ENCODE data around the gene MYLK. TPM values are rescaled to one million over a fixed set of nuclear protein-coding genes. Genes with fewer than 3 reads are reported as not detected.

MYLK gene
- total and polyA plus RNA-seq, 11 donors, result 3.2 to 20.7 (median 12.4) TPM

DNA sequence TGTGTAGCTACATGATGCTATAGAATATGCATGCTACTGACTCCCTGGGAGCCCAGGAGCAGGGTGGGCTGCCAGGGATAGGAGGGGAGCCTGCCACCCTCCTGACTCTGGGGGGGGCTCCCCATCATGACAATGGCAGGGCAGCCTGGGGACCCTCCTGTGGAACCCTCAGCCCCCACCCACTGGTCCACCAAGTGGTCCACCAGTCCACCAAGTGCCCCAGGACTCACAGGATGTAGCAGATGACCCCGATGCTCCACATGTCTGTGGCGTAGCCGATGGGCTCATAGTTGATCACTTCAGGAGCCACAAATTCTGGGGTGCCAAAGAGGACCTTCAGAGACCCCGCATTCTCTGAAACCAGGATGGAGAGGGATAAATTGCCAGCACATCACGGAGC lies 246.3 kb downstream of the MYLK start:
- no peak overlapping the region for H3K4me3 ChIP-seq
- no peaks in the 10 kb centered on the region for H3K9me3 ChIP-seq
- TF ChIP-seq, protein P1, sequence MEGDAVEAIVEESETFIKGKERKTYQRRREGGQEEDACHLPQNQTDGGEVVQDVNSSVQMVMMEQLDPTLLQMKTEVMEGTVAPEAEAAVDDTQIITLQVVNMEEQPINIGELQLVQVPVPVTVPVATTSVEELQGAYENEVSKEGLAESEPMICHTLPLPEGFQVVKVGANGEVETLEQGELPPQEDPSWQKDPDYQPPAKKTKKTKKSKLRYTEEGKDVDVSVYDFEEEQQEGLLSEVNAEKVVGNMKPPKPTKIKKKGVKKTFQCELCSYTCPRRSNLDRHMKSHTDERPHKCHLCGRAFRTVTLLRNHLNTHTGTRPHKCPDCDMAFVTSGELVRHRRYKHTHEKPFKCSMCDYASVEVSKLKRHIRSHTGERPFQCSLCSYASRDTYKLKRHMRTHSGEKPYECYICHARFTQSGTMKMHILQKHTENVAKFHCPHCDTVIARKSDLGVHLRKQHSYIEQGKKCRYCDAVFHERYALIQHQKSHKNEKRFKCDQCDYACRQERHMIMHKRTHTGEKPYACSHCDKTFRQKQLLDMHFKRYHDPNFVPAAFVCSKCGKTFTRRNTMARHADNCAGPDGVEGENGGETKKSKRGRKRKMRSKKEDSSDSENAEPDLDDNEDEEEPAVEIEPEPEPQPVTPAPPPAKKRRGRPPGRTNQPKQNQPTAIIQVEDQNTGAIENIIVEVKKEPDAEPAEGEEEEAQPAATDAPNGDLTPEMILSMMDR (IDR thresholded peaks at IDR 0.05), result no peak
- no peak for TF ChIP-seq POLR2A (IDR thresholded peaks at IDR 0.05)
- peaks cover 0 to 14% (median 0%) of the 10 kb centered on the region in 12 donors for H3K4me1 ChIP-seq
- H3K36me3 ChIP-seq, result peaks cover 0 to 8% (median 0%) of the 10 kb centered on the region in 9 donors
- intact Hi-C loops (cut with DNase I), result no loop called here
- DNase-seq (no peak), ATAC-seq (no peak)
- H3K27me3 ChIP-seq, result no peaks in the 10 kb centered on the region
- 94 to 100% (median 97%) methylated on average over 2 to 5 of the region's 5 CpGs for WGBS, 4 donors
- peak overlapping the region in 1 of 12 donors; percentile 83 for H3K27ac ChIP-seq

DNA sequence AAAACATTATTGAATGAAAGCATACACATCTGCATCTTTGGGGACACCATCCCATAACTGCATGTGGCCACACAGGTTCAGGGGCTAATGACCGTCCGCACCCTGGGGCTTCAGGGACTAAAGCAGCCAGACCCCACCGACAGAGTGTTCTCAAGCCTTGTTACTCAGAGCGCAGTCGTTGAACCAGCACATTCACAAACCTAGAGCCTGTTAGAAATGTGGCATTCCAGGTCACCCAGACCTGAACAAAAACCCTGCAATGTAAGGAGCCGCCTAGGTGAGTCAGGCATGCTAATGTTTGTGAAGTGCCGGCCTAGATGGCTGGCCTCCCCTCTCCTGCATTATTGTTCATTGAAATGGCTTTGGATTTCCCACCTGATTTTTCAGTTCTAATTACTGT lies 247.0 kb downstream of the MYLK start:
- H3K27ac ChIP-seq, result peak overlapping the region in 1 of 12 donors; percentile 83

DNA sequence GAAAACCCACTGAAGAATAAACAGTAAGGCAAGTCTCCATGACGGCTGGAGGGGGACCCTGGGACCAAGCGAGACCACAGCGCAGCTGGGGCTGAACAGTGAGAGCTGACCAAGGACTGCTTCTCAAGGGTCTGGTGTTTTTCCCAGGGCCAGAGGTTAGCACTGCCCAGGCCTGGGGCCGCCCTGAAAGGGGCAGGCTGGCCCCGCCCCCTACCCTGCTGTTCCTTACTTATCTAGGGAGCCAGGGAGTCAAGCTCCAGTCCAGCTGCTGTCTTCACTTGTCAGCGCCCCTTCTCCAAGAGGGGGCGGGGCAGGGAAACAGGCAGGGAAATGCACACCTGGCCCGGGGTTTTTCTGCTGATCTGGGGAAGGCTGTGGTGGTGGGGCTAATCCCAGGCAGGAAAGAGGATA lies 247.7 kb downstream of the MYLK start:
- Histone ChIP-seq H3K36me3 (peaks cover 0 to 8% (median 0%) of the 10 kb centered on the region in 9 donors), H3K27me3 (no peaks in the 10 kb centered on the region), H3K27ac (peak overlapping the region in 1 of 12 donors; percentile 83), H3K4me3 (no peak overlapping the region), H3K9me3 (no peaks in the 10 kb centered on the region), H3K4me1 (peaks cover 0 to 24% (median 4%) of the 10 kb centered on the region in 12 donors)
- ATAC-seq (peak in 3 of 4 donors; percentile 21 to 43 (median 22)), DNase-seq (no peak)
- WGBS, 4 donors, result 69 to 74% (median 72%) methylated on average over 8 of the region's 8 CpGs
- intact Hi-C loops (cut with DNase I), result no loop called here
- TF ChIP-seq, protein P1 (IDR thresholded peaks at IDR 0.05), result no peak
- no peak for TF ChIP-seq POLR2A (IDR thresholded peaks at IDR 0.05)

More for the DNA sequence above, 247.0 kb downstream of the MYLK start:
- peaks cover 0 to 8% (median 0%) of the 10 kb centered on the region in 9 donors for H3K36me3 ChIP-seq
- intact Hi-C loops (cut with DNase I), result no loop called here
- H3K27me3 ChIP-seq, result no peaks in the 10 kb centered on the region
- ATAC-seq (no peak), DNase-seq (no peak)
- H3K9me3 ChIP-seq, result no peaks in the 10 kb centered on the region
- TF ChIP-seq, protein P1 (IDR thresholded peaks at IDR 0.05), result no peak
- no peak for TF ChIP-seq POLR2A (IDR thresholded peaks at IDR 0.05)
- H3K4me3 ChIP-seq, result no peak overlapping the region
- H3K4me1 ChIP-seq, result peaks cover 0 to 21% (median 3%) of the 10 kb centered on the region in 12 donors
- WGBS, 4 donors, result 94 to 96% (median 94%) methylated on average over 7 of the region's 7 CpGs

DNA sequence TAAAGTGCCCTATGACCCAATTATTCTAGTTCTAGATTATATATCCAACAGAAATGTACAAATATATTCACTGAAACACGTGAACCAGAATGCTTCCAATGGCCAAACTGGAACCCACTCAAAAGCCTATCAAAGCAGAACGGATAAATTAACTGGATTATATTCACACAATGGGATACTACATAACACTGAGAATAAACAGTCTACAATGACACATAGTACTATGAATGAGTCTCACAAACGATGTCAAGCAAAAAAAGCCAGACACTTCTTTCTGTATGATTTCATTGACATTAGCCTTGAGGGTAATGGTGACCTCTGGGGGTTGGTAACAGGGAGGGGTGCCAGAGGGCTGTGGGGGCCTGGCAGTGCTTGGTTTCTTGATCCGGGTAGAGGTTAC lies 248.4 kb downstream of the MYLK start:
- no peaks in the 10 kb centered on the region for H3K9me3 ChIP-seq
- H3K27ac ChIP-seq, result peak overlapping the region in 1 of 12 donors; percentile 83
- no peak for ATAC-seq
- peaks cover 0 to 24% (median 4%) of the 10 kb centered on the region in 12 donors for H3K4me1 ChIP-seq
- intact Hi-C loops (cut with DNase I), result no loop called here
- H3K4me3 ChIP-seq, result no peak overlapping the region
- WGBS, 4 donors, result 78 to 83% (median 80%) methylated on average over 4 of the region's 4 CpGs
- no peak for TF ChIP-seq POLR2A (IDR thresholded peaks at IDR 0.05)
- TF ChIP-seq, protein P1 (IDR thresholded peaks at IDR 0.05), result no peak
- no peaks in the 10 kb centered on the region for H3K27me3 ChIP-seq
- peaks cover 0 to 8% (median 0%) of the 10 kb centered on the region in 9 donors for H3K36me3 ChIP-seq
- DNase-seq, result no peak
